HEK293 (cell line): Measurements from ENCODE around the gene TBC1D8.

Experiments
- GFI1B ChIP-seq: fragments of 450-650 bp; formaldehyde crosslinking; IDR thresholded peaks from 2 replicates; pipeline ENCODE4 v1.5.1; 2016; ENCODE audit warnings: missing biosample characterization, missing genetic modification characterization
- MYNN ChIP-seq: fragments of 450-650 bp; formaldehyde crosslinking; IDR thresholded peaks from 2 replicates; pipeline ENCODE4 v1.5.1; 2016; ENCODE audit warnings: missing biosample characterization, missing genetic modification characterization, borderline replicate concordance
- YY1 ChIP-seq: fragments of 450-650 bp; formaldehyde crosslinking; IDR thresholded peaks from 2 replicates; pipeline ENCODE4 v1.5.1; 2018; ENCODE audit warnings: missing biosample characterization, missing genetic modification characterization
- ZFP3 ChIP-seq: fragments of 450-650 bp; formaldehyde crosslinking; IDR thresholded peaks from 2 replicates; pipeline ENCODE4 v1.5.1; 2016; ENCODE audit warnings: low read depth, missing biosample characterization, missing genetic modification characterization
- ZFP37 ChIP-seq: fragments of 450-650 bp; formaldehyde crosslinking; IDR thresholded peaks from 2 replicates; pipeline ENCODE4 v1.5.1; 2016; ENCODE audit warnings: missing biosample characterization, missing genetic modification characterization
- ZNF169 ChIP-seq: fragments of 450-650 bp; formaldehyde crosslinking; IDR thresholded peaks from 2 replicates; pipeline ENCODE4 v1.5.1; 2016; ENCODE audit warnings: missing biosample characterization, missing genetic modification characterization
- ZNF501 ChIP-seq: fragments of 450-650 bp; formaldehyde crosslinking; IDR thresholded peaks from 2 replicates; pipeline ENCODE4 v1.5.1; 2016; ENCODE audit warnings: missing biosample characterization, missing genetic modification characterization
- ZNF624 ChIP-seq: fragments of 450-650 bp; formaldehyde crosslinking; IDR thresholded peaks from 2 replicates; pipeline ENCODE4 v1.5.1; 2017; ENCODE audit warnings: missing biosample characterization, missing genetic modification characterization
- ZNF626 ChIP-seq: fragments of 450-650 bp; sonication (Bioruptor Pico); formaldehyde crosslinking; IDR thresholded peaks from 2 replicates; pipeline ENCODE4 v1.5.1; 2018; ENCODE audit warnings: missing biosample characterization, missing genetic modification characterization, inconsistent platforms
- TF ChIP-seq, protein P1 (sequence below): fragments of 450-650 bp; formaldehyde crosslinking; IDR thresholded peaks from 2 replicates; pipeline ENCODE4 v1.5.1; 2016; ENCODE audit warnings: missing biosample characterization, missing genetic modification characterization
- TF ChIP-seq, protein P2 (sequence below): fragments of 450-650 bp; formaldehyde crosslinking; IDR thresholded peaks from 2 replicates; pipeline ENCODE4 v1.5.1; 2016; ENCODE audit warnings: missing biosample characterization, missing genetic modification characterization, borderline replicate concordance
- TF ChIP-seq, protein P3 (sequence below): fragments of 450-650 bp; formaldehyde crosslinking; IDR thresholded peaks from 2 replicates; pipeline ENCODE4 v1.5.0; 2017; ENCODE audit warnings: missing biosample characterization, missing genetic modification characterization, borderline replicate concordance

DNA sequence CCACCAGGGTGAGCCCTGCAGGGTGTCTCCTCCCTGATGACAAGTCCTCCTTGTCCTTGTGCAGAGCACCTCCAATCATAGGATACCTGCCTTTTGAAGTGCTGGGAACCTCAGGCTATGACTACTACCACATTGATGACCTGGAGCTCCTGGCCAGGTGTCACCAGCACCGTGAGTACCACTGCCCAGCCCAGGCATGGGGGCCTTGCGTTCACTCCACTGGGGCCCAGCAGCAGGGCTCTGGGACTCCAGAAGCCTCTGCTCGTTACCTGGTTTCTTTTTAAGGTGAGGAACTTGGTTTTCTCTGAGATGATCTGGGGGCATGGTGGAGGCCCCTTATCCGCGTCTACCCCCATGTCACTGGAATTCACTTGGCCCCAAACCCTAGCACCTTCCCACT lies 185.6 kb downstream of the TBC1D8 start:
- TF ChIP-seq, protein P1, sequence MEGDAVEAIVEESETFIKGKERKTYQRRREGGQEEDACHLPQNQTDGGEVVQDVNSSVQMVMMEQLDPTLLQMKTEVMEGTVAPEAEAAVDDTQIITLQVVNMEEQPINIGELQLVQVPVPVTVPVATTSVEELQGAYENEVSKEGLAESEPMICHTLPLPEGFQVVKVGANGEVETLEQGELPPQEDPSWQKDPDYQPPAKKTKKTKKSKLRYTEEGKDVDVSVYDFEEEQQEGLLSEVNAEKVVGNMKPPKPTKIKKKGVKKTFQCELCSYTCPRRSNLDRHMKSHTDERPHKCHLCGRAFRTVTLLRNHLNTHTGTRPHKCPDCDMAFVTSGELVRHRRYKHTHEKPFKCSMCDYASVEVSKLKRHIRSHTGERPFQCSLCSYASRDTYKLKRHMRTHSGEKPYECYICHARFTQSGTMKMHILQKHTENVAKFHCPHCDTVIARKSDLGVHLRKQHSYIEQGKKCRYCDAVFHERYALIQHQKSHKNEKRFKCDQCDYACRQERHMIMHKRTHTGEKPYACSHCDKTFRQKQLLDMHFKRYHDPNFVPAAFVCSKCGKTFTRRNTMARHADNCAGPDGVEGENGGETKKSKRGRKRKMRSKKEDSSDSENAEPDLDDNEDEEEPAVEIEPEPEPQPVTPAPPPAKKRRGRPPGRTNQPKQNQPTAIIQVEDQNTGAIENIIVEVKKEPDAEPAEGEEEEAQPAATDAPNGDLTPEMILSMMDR (tag by site-specific recombination) = no peak
- TF ChIP-seq YY1 (tag by site-specific recombination) (no peak), ZFP37 (tag by site-specific recombination) (no peak), ZNF501 (tag by site-specific recombination) (no peak), GFI1B (no peak), ZNF169 (tag by site-specific recombination) (no peak), MYNN (tag by site-specific recombination) (no peak), ZFP3 (no peak), ZNF626 (tag by site-specific recombination) (no peak), ZNF624 (tag by site-specific recombination) (no peak)
- TF ChIP-seq, protein P2, sequence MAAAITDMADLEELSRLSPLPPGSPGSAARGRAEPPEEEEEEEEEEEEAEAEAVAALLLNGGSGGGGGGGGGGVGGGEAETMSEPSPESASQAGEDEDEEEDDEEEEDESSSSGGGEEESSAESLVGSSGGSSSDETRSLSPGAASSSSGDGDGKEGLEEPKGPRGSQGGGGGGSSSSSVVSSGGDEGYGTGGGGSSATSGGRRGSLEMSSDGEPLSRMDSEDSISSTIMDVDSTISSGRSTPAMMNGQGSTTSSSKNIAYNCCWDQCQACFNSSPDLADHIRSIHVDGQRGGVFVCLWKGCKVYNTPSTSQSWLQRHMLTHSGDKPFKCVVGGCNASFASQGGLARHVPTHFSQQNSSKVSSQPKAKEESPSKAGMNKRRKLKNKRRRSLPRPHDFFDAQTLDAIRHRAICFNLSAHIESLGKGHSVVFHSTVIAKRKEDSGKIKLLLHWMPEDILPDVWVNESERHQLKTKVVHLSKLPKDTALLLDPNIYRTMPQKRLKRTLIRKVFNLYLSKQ (tag by site-specific recombination) = no peak
- TF ChIP-seq, protein P3, sequence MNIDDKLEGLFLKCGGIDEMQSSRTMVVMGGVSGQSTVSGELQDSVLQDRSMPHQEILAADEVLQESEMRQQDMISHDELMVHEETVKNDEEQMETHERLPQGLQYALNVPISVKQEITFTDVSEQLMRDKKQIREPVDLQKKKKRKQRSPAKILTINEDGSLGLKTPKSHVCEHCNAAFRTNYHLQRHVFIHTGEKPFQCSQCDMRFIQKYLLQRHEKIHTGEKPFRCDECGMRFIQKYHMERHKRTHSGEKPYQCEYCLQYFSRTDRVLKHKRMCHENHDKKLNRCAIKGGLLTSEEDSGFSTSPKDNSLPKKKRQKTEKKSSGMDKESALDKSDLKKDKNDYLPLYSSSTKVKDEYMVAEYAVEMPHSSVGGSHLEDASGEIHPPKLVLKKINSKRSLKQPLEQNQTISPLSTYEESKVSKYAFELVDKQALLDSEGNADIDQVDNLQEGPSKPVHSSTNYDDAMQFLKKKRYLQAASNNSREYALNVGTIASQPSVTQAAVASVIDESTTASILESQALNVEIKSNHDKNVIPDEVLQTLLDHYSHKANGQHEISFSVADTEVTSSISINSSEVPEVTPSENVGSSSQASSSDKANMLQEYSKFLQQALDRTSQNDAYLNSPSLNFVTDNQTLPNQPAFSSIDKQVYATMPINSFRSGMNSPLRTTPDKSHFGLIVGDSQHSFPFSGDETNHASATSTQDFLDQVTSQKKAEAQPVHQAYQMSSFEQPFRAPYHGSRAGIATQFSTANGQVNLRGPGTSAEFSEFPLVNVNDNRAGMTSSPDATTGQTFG (tag by site-specific recombination) = no peak
